Right kidney (tissue), 1 donor: ENCODE results near the gene MPP1.

Source experiments
- DNase-seq: peaks from one replicate; pipeline ENCODE4 v3.0.0-alpha.2; 2016

Gene MPP1

DNA sequence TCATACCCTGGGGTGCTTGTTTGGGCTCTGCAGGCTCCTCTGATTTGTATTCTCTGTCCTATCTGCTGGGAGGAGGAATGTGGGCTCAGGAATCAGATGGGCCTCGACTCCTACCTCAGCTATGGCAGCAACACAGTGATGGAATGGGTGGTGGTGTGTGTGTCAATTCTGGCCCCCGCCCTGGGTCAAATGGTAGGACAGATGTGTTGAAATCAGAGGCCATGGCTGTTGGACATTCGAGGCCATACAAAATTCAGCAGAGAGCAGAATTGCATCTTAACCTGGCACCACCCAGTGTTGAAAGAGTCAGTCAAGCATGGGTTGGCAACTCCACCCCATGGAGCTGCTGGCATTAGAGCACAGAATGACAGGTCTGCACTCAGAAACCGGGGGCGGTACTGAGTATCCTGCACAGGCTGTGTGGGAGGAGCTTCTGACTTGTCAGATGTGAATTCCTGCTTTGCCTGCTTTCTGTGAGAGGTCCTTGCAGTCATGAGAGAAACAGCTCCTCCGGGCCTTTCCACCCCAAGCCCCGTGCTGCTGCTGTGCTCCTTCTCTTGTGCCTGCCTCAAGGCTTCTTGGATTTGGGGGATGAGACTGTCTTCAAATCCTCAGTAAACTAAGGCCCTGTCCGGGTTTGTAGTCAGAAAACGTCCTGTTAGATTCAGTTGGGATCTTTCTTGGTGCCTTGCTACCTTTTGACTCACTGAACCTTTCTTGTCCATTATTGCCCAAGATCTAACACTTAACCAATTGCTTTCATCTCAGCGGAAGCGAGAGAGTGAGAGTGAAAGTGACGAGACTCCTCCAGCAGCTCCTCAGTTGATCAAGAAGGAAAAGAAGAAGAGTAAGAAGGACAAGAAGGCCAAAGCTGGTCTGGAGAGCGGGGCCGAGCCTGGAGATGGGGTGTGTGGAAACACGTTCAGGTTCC is 29.6 kb downstream of the MPP1 start:
- DNase-seq = no peak

DNA sequence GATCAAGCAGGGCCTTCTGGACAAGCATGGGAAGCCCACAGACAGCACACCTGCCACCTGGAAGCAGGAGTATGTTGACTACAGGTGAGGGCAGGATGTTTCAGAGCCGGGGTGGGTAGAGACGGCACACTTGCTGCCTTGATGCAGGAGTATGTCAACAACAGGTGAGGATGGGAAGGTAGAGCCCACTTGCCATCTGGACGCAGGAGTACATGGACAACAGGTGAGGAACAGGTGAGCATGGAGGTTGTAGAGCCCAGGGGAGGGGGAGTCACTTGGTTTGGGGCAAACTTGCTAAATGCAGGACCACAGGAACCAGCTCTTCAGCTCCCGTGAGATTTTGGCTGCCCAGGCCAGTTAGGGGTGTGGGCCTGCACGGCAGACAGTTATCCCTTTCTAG is 30.7 kb downstream of the MPP1 start:
- DNase-seq = no peak

DNA sequence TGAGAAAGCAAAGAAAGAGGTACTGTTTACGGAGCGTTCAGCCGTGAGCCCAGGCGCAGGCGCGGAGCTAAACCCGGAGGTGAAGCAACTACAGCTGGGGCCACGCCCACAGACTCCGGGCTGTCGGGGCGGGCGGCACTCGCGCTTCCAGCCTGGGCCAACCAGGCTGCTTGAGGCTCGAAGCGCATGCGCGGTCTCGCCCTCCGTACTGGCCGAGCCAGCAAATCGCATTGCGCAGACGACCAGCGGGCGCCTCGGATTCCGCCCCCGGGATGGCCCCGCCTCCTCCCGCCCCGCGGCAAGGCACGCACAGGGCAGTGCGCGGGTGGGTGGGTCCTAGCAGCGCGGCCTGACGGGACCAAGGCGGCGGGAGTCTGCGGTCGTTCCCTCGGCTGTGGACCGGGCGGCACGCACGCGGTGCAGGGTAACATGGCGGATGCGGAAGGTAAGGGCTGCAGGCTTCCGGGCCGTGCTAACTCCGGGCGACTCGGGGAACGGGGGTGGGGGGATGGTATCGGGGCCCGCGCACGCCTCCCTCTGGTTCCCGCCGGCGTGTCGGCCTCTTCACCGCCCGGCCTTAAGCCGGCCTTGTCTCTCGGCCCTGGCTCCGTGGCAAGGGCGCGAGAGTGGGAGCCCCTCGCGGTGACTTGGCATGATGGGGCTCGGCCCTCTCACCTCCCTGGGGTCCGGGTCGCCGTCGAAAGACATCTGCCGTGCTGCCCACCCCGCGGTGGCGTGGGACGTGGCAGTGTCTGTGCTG is 42.6 kb downstream of the MPP1 start, which contains the start of gene DKC1:
Gene DKC1 (plus strand): TSS at position 328 of the 760 bp plus-strand sequence. CDS start 102 bp downstream, at position 430.
- peak; percentile 81 for DNase-seq

DNA sequence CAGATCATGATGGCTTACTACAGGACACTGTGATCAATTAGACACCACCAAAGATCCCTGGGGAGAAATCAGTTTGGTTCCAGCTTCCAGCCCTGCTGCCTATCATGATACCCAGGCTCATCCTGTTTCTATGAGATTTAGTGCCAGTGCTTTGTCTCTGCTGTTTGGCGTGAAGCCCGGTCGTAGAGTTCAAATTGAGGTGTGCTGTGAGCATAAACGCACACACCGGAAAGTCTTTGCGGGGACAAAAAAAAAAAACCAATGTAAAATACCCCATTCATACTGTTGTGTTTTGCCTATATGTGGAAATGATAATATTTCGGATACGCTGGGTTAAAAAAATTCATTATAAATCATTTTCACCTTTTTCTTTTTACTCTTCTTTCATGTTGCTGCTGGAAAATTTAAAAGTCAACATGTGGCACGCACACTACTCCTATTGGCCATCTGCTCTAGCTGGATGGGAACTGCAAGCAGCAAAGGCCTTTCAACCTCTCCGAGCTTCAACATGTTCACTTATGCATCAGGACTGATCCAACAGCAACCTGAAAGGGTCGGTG is 43.2 kb downstream of the MPP1 start:
- no peak for DNase-seq

DNA sequence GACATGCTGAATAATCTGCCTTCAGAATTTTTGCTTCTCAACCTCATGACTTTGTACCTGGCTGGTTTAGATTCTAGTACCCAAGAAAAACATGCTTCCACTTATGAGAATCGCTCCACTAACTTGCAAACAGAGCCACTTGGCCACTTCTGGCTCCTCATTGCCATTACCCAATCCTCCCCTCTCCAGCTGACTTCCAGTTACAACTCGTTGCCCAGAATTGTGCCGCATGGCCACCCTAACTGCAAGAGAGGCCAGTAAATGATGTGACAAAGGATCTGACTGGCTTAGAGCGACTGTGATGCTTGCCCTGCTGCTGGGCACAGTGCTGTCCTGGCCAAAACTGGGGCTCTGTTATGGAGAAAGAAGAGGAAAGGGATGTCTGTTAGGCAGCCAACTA is 46.6 kb downstream of the MPP1 start:
- DNase-seq = no peak

DNA sequence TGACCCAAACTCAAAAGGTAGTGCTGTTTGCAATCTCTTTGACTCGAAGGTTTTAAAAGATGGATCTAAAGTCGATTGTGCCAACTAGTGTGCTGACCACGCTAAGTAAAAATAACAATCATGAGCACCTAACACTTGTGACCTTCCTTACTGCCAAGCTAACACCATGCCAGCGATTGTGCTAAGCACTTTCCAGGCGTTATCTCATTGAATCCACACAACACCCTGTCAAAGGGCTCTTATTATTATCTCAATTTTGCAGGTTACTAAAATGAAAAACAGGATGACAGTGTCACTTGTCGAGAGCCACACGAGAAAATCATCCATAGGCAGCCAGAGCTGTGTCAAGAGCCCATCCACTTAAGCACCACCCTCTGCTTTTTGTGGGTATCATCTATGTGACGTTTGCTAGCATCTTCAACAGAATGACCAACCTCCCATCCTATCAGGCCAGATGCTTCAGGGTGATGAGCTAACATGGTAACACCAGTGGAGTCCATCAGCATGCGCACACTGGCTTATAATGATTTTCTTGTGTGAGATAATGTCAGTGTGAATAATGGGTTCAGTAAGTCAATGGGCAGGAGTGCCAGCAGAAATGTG is 53.5 kb downstream of the MPP1 start:
- DNase-seq = no peak

DNA sequence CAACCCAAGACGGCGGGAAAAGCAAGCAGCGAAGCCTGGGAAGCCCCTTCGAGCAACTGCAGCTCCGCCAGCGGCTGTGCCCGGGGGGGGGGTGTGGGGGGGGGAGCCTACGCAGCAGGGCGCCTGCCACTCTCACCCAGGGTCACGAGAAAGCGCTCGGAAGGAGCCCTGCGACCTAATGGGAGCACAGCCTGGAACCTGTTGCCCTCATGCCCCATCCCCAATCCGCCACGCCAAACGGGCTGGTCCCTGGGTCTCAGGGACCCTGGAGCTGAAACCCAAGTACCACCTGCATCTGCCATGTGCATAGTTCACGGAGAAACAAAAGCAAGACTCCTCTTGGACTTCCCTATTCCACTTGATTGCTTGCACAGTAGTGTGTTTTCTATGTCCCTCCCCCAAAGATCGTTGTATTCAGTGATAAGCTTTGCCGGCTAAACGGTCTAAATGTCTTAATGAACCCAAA is 54.0 kb downstream of the MPP1 start:
- no peak for DNase-seq

DNA sequence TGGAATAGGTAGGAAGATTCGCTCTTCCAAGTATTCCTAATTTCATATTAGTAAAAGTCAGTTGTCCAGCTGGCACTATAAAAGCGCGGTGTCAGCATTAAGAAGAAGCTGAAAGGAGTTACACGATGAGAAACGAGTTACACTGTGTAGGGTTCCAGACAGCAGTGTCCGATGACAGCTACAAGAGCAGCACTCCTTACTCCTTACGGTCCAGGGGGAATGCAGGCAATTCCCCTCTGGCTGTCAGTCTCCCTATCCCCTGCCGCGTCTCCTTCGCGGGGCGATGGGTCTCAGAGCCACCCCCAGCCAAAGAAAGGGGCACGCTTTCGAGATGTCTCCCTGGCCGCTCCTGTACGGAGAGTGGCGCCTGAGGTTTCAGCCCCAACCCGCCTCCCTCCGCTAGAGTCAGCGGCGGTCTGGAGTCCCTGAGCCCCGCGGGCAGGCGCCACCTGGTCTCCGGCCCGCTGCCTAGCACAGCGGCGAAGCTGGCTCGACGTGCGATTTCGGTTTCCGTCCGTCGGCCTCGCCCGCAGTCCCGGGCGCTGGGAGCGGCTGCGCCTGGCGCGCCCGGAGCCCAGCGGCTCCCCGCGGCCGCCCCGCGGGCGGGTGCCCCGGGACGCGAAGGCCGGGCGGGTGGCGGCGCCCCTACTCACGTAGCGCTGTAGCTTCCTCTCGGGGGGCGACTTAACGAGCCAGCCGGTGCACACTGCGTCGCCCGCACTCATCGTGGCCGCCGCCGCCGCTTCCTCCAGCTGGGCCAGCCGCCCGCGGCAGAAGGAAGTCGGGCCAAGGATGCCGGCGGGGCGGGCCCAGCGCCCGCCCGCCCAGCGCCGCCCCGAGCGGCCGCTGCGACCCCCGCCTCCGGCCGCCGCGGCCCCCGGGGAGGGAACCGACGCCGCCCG is 54.7 kb downstream of the MPP1 start, which contains the start of gene GAB3:
Gene GAB3 (minus strand): TSS at position 777 of the 902 bp plus-strand sequence. CDS start 52 bp downstream, at position 725.
- peak; percentile 53 for DNase-seq

DNA sequence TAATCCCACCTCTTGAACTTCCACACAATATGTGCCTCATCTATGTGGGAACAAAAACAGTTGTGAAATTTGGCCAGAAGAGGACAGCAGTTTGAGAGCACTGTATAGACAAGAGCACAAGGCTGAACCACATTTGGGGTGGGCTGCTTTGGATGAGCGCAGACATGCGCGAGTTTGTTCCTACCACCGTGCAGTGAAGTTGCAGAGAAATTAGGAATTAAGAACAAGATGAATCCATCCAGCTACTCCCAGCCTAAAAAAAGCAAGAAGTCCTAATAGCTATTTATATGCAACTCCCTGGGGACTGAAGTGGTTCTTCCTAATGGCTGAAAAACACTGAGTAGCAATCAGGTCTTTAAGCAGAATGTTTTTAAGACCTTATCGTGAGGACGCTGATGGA is 55.4 kb downstream of the MPP1 start:
- DNase-seq = no peak

DNA sequence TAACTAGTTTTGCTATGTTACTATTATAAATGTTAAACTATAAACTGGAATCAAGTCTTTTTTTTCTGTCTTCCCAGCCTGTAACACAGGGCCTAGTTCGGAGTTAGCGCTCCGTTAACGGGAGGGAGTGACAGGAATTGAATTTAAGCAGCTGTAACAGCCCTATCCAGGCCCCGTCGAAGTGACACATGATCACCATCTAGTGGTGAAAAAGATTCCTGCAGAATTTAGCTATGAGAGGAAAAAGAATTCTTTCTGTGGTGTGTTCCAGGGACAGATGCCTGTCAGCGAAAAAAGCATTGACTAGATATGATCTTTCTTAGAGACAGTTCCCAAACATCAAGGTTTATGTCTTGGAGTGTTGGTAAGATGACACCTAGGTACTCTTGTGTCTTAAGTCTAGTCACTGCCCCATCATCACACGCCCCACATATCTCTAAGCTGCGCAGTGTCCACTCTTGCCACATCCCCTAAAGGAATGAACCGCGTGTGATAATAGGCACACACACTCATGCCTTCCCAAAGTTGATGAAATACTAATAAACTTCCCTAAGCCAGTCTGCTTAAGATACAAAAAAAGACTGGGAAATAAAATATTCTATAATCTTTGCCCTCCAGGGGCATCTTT is 56.5 kb downstream of the MPP1 start:
- no peak for DNase-seq

DNA sequence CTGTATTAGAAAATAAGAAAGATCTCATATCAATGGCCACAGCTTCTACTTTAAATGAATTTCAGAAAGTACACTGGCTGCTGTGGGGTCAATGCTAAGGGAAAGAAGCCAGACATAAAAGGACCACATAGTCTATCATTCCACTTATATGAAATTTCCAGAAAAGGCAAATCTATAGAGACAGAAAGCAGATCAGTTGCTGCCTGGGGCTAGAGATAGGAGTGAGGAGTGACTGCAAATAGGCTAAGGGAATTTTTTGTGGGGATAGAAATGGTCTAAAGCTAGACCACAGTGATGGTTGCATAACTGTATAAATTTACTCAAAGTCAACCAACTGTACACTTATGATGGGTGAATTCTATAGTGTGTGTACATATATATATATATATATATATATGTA is 62.7 kb downstream of the MPP1 start:
- DNase-seq = no peak

DNA sequence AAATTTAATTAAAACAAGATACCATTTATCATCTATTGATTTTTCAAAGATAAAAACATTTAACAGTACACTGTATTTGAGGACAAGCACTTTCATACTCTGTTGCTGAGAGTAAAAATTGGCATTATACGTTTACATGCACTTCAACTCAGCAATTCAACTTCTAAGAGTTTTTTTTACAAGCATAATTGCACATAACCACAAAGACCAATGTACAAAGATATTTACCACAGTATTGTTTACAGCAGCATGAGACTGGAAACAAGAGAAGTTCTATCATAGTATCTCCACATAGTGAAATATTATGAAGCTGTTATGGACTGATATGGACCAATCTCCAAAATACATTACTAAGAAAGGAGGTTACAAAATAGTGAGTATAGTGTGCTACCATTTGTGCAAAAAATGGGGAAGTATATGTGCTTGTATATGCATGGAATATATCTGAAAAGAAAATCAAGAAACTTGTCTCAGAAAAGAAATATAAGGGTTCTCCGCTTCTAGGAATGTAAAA is 65.3 kb downstream of the MPP1 start:
- DNase-seq = no peak

DNA sequence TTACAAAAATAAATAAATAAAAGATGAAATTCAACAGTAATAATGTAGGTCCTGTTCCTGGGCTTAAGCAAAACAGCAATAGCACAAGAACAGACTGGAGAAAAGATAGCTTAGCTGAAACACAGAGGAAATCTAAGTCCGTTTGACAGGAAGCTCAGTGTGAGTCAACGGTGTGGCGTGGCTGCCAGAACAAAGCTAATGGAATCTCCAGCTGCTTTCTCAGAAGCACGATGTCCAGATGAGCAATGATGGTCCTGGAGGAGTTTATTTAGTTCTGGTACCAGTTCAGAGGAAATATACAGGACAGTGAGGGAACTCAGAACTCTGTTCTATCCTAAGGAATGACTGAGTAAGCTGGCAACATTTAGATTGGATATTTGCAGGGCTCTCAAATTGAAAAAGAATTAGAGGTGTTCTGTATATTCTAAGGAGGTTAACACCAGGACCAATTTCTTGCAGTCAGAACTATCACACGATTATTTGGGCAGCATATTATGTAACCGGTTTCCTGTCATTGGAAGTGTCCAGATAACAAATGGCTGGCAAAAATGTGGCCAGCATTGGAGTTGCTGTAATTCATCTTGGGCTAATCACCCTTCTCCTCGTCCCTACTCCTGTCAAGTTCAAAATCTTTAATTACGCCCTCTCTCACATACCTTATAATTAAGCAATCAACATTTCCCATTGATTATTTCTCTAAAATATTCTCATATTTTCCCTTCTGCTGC is 67.1 kb downstream of the MPP1 start:
- no peak for DNase-seq

DNA sequence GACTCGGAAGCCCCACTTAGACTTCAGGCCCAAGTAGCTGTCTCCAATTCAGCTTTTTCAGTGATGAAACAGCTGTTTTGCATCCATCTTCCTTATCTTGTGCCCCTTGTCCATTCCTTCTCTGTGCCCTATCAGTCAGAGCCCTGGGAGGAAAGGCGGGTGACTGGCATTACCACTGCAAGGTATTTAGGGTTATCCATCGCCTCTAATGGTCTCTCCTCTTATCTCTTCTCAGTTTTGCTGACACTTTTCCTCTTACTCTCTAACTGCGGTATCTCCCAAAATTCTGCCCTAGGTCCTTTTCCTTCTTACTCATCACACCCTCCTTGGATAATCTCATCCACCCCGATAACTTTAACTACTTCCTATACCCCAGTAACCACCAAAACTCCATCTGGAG is 68.1 kb downstream of the MPP1 start:
- DNase-seq = no peak

DNA sequence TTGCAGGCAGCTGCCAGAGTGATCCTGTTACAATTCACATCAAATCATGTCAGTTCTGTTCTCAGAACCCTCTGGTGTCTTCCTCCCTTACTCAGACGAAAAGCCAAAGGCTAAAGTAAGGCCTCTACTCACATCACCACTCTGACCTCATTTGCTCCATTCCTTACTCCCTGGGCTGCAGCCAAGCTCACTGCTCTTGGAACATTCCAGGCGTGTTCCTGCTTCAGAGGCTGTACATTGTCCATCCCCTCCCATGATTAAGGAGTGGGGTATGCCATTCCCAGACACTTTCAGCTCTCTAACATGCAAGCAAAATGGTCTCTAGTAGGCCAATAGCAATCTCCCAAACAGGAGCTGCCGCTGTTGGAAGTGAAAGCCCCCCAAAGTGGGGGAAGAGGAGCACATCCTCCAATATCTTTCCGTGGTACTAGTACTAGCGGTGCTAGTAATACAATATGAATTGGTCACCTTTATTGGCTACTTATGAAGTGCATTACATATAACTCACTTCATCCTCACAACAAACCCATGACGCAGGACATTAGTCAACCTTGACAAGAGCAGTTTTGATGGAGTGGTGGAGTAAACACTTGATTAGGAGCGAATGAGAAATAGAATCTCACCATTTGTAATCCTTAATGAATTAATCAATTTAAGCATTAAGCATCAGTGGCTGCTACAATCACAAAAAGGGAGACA is 69.4 kb downstream of the MPP1 start:
- no peak for DNase-seq

DNA sequence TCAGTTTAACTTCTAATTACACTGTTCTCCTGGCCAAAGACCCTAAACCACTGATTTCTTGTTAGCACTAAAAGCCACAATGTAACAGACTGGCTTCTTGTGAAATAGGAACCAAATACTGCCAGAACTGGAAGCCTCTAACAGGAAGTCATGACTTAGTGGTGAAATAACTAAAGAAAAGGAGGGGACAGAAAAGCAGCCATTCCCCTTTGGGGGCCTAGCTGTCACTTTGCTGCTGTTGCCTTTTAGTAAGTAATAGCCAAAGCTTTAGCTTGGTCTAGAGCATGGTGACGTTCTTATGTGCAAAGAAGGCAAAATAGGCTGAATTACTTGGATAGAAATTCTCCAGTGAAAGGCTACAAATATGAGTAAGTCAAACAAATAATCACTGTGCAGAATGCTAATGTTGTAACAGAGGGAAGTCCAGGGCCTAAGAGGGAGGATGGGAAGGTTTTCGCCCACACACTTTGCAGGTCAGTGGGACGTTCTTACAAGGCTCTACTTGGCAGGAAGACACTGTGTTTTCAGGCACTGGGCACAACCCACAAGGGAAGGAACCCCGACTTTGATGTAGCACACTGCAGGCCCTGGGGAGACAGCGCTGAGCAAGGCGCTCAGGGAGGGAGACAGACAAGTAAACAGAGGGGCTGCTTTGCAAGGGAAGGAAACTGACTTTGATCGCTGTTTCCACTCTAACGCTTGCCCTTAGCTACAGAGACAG is 71.1 kb downstream of the MPP1 start:
- no peak for DNase-seq

DNA sequence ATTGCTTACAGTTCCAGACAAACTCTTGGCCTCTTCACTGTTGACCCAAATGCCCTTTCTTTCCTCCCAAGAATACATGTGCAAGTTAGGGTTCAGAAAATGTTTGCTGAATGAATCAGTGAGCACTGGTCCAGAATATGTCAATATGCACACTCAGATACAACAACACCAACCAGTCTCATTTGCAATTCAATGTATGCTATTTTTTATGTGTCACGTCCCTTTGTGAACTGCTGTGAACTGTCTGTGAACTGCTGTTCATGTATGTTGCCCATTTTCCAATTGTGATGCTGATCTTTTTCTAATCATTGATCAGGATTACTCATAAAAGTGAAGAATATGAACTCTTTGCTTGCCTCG is 72.2 kb downstream of the MPP1 start:
- DNase-seq = no peak

DNA sequence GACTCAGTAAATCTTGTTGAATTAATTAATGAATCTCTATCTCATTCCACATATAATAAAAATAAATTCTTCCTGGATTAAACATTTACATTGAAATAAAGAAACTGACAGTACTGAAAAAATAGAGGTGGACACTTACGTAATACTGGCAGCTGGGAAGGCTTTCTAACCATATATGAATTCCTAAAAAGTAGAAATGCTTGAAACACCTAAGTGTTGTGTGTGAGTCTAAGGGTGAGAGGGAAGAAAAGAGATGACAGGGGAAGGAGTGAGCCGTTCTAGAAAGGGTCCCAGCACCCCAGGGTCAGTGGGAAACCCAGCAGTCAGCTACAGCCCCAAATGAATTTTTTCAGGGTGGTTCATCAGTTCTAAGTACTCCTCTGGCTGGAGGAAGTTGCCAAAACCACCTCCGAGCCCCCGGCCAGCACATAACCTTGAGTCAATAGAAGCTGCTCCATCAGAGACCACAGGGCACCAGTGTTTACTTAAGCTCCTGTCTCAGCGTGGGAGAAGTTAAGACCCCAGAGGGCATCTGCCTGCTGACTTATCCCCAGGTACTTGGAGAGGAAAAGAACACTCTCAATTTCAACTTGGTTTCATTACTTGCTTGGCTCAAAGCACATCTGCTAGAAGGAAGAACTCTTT is 72.7 kb downstream of the MPP1 start:
- DNase-seq = no peak
